Duodenal mucosa (tissue), 2 donors: Measurements from ENCODE around the gene IER2.

Experiments used
- H3K27ac ChIP-seq: one replicate; pipeline ENCODE4 v1.7.0; 2013; ENCODE audit warnings: low read depth, low read length
- H3K27me3 ChIP-seq, 2 donors: one replicate each; pipeline ENCODE4 v1.7.0; 2013; ENCODE audit warnings: low read length in 2 of 2, control low read depth in 1 of 2; ENCODE audit not compliant: insufficient read depth in 2 of 2, control insufficient read depth in 1 of 2
- H3K36me3 ChIP-seq, 2 donors: one replicate each; pipeline ENCODE4 v1.7.0; 2013; ENCODE audit warnings: low read length in 2 of 2, control low read depth in 1 of 2; ENCODE audit not compliant: insufficient read depth in 2 of 2, control insufficient read depth in 1 of 2
- H3K4me1 ChIP-seq, 2 donors: one replicate each; pipeline ENCODE4 v1.7.0; 2013; ENCODE audit warnings: low read length in 2 of 2, control low read depth in 1 of 2; ENCODE audit not compliant: insufficient read depth in 2 of 2, control insufficient read depth in 1 of 2
- H3K4me3 ChIP-seq, 2 donors: one replicate each; pipeline ENCODE4 v1.7.0; 2013; ENCODE audit warnings: low read length in 2 of 2, low read depth in 1 of 2
- H3K9ac ChIP-seq, 2 donors: one replicate each; pipeline ENCODE4 v1.7.0; 2013; ENCODE audit warnings: low read length in 2 of 2, low read depth in 1 of 2
- H3K9me3 ChIP-seq, 2 donors: one replicate each; pipeline ENCODE4 v1.7.0; 2013; ENCODE audit warnings: low read length in 2 of 2, control low read depth in 1 of 2; ENCODE audit not compliant: control insufficient read depth in 1 of 2

The IER2 gene

DNA sequence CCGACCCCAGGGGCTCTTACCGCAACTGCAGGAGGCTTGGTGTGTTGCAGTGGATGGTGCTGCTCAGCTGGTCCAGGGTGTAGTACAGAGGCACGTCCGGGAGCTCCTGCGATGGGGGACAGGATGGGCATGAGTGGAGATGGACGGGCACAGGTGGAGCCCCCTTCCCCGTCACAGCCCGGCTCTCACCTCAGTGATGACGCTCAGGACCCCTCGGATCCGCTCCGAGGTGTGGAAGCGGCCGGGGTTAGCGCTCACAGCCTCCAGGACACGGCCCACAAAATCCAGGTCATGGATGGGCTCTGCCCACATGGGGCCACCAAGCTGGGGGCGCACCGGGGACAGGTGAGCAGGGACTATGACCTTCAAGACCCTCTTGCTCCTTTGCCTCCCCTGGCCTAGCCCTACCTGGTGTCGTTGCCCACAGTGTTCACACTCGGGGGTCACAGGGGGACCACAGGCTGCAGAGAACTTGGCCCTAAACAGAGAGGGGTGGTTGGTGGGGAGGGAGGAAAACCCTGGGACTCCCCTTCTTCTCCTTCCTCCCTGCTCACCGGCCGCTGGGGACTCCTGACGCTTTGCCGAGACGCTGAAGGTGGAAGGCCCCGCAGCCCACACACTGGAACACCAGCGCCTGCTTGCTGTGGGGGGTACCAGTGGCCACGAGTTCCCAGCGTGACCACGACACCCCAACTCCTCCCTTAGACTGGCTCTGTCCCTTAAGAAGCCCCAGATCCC is 40.7 kb upstream of the IER2 start:
- Histone ChIP-seq H3K4me1 (no peaks in the 10 kb centered on the region), H3K27ac (no peak overlapping the region), H3K36me3 (peaks cover 0 to 30% of the 10 kb centered on the region in 2 donors)

DNA sequence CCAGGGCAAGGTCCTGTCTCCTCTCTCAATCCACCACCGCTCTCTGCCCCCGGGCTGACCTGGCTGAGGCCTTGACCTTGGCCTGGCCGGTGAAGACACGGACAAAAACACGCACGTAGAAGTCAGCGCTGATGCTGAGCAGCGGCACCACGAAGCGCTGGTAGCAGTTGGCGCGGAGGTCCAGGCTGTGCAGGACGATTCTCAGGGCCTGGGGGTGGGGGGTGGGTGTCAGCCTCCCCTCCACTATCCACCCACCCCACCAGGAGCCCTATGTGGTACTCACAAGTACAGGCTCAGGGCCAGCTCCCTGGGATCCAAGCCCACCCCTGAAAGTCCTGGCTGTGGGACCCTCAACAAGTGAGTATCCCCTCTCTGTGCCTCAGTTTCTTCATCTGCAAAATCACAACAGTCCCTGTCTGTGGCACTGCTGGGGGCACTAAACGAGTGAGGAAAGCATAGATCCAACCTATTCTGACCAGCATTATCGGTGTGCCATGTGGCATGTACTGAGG is 40.1 kb upstream of the IER2 start:
- Histone ChIP-seq H3K27ac (no peak overlapping the region), H3K27me3 (no peaks in the 10 kb centered on the region), H3K9ac (no peak overlapping the region), H3K9me3 (no peaks in the 10 kb centered on the region), H3K4me1 (no peaks in the 10 kb centered on the region), H3K36me3 (peaks cover 0 to 30% of the 10 kb centered on the region in 2 donors), H3K4me3 (no peak overlapping the region)

More for the DNA sequence above, 40.7 kb upstream of the IER2 start:
- H3K9ac ChIP-seq, result no peak overlapping the region
- no peaks in the 10 kb centered on the region for H3K9me3 ChIP-seq
- no peak overlapping the region for H3K4me3 ChIP-seq
- no peaks in the 10 kb centered on the region for H3K27me3 ChIP-seq

DNA sequence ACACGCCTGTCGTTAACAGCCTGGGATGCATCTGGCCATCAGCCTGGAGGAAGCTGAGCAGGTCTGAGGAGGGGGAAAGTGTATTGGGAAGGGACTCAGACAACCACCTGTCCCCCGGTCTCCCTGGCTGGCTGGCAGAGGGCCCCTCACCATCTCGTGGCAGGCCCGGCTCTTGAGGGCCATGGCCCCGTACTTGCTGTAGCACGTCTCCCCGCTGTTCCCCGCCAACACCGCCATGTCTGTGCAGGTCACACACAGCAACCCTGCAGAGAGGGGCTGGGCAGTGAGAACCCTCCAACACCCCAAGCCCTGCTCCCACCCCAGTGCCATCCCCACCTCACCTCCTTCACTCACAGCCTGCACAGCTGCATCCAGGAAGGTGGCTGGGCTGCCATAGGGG is 37.7 kb upstream of the IER2 start:
- Histone ChIP-seq H3K27me3 (no peaks in the 10 kb centered on the region), H3K9me3 (no peaks in the 10 kb centered on the region), H3K9ac (no peak overlapping the region), H3K27ac (no peak overlapping the region), H3K4me1 (peaks cover 8 to 16% of the 10 kb centered on the region in 2 donors), H3K36me3 (peaks cover 0 to 26% of the 10 kb centered on the region in 2 donors), H3K4me3 (no peak overlapping the region)

DNA sequence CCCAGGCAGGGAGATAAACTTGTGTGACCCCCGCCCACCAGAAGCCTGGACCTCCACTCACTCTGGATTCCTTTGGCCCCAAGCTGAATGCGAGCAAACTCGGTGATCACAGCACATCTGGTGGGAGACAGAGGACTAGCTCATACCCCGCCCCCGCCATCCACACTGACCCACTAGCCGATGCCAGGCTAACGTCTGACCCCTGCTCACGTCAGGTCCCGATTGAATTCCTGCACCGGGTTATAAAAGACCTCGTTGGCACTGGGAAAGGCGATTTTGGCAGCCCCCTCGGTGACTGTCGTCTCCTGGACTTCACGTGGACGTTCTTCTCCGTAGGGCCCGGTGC is 34.3 kb upstream of the IER2 start:
- no peaks in the 10 kb centered on the region for H3K9me3 ChIP-seq
- H3K9ac ChIP-seq, result peak overlapping the region; percentile 75 to 77
- peaks cover 27 to 37% of the 10 kb centered on the region in 2 donors for H3K4me1 ChIP-seq
- H3K27me3 ChIP-seq, result no peaks in the 10 kb centered on the region
- H3K4me3 ChIP-seq, result peak overlapping the region; percentile 94 to 99
- H3K36me3 ChIP-seq, result peaks cover 0 to 7% of the 10 kb centered on the region in 2 donors
- H3K27ac ChIP-seq, result no peak overlapping the region

DNA sequence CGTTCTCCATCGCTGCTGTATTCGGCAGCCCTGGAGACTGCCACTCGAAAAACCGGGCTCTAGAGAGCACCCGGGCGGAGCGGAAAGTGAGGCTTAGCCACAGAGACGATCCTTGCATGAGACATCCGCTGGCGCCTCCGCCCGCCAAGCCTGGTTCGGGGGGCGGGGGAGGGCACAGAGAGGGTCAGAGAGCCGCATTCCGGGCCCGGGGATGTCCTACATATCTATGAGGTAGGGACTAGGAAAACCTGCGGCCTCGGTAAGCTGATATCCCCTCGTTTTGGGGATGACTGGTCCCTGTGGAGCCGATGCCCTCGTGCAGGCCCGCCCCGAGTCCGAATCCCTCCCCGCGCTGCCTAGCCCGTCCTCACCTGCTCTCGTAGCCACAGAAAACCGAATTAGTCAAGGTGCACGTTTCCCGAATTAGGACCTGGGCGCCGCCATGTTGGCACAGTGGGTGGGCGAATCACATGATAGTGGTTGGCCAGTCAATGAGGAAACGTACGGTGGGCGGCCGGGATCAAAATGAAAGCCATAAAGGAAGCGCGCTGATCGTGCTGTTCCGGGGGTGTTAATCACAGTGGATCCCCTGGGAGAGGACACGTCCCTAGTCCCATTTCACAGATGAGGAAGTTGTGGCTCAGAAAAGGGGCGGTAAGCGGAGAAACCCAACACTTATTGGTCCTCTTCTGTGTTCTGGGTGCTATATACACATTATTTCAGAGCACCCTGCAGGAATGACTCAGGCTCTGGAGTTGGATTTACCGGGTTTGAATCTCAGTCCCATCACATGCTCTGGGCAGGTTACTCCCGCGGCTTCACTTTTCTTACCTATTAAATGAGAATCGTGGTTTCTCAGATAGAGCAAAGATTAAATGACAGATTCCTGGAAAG is 33.7 kb upstream of the IER2 start, which contains the start of gene TRMT1:
TSS of gene TRMT1 (minus strand) at position 459 of the 894 bp plus-strand sequence. CDS start at position 118, 341 bp downstream.
- peak within 1 kb of the TSS; percentile 94 to 99 for H3K4me3 ChIP-seq
- no peaks in the 10 kb centered on the region for H3K27me3 ChIP-seq
- H3K9me3 ChIP-seq, result no peaks in the 10 kb centered on the region
- H3K4me1 ChIP-seq, result peaks cover 32 to 40% of the 10 kb centered on the region in 2 donors
- H3K36me3 ChIP-seq, result peaks cover 0 to 7% of the 10 kb centered on the region in 2 donors
- peak within 1 kb of the TSS; percentile 63 for H3K27ac ChIP-seq
- peak within 1 kb of the TSS; percentile 75 to 77 for H3K9ac ChIP-seq

DNA sequence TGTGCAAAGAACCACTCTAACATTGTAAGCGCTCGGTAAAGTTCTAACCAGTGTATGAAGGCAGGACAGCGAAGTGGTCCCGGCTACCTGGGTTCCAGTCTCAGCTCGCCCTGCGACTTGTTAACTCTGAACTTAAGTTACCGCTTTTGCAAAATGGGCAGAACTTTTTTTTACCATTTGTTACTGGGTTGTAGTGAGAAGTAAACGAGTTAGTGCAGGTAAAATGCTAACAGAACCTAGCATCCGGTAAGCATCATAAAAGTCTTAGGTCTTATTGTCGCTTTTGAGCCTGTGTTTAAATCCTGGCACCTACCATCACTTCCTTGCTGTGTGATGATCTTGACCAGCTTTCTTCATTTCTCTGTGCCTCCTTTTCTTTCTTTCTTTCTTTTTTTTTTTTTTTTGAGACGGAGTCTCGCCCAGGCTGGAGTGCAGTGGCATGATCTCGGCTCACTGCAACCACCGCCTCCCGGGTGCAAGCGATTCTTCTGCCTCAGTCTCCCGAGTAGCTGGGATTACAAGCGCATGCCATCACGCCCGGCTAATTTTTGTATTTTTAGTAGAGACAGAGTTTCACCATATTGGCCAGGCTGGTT is 32.9 kb upstream of the IER2 start:
- Histone ChIP-seq H3K4me1 (peaks cover 39 to 47% of the 10 kb centered on the region in 2 donors), H3K27ac (no peak overlapping the region), H3K27me3 (no peaks in the 10 kb centered on the region), H3K9me3 (no peaks in the 10 kb centered on the region), H3K9ac (peak overlapping the region; percentile 69 to 75), H3K4me3 (peak overlapping the region; percentile 94 to 99), H3K36me3 (peaks cover 0 to 9% of the 10 kb centered on the region in 2 donors)

DNA sequence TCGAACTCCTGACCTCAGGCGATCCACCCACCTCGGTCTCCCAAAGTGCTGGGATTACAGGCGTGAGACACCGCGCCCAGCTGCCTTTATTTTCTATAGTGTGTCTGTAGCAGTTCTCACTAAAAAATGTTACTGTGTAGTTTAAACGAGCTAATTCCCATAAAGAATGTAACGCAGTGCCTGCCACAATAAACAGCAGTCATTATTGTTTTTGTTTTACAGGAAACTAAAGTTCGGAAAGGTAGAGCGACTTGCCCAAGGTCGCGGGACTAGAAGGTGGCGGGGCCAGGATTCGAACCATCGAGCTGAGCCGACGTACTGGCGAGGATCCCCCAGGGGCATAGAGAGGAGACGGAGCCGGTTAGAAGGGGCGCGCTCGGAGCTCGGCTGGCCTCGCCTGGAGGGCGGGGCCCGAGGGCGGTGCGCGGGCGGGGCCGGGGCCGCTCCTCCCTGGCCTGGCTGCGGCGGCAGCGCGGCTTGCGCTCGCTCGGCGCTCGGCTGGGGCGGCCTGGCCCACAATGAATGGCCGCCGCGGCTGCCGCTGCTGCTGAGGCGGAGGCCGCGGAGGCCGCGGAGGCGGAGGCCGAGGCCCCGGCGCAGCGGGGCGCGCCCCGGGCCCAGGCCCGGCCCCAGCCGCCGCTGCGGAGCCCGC is 32.3 kb upstream of the IER2 start, which contains the start of gene NACC1:
TSS of gene NACC1 (plus strand) at position 493 of the 652 bp plus-strand sequence. CDS start 16,944 bp downstream, outside the sequence.
- H3K9ac ChIP-seq, result peak within 1 kb of the TSS; percentile 72 to 75
- H3K4me1 ChIP-seq, result peaks cover 41 to 47% of the 10 kb centered on the region in 2 donors
- peak within 1 kb of the TSS; percentile 20 for H3K27ac ChIP-seq
- peaks cover 0 to 3% of the 10 kb centered on the region in 2 donors for H3K36me3 ChIP-seq
- peak within 1 kb of the TSS; percentile 94 to 99 for H3K4me3 ChIP-seq
- no peaks in the 10 kb centered on the region for H3K27me3 ChIP-seq
- no peaks in the 10 kb centered on the region for H3K9me3 ChIP-seq

DNA sequence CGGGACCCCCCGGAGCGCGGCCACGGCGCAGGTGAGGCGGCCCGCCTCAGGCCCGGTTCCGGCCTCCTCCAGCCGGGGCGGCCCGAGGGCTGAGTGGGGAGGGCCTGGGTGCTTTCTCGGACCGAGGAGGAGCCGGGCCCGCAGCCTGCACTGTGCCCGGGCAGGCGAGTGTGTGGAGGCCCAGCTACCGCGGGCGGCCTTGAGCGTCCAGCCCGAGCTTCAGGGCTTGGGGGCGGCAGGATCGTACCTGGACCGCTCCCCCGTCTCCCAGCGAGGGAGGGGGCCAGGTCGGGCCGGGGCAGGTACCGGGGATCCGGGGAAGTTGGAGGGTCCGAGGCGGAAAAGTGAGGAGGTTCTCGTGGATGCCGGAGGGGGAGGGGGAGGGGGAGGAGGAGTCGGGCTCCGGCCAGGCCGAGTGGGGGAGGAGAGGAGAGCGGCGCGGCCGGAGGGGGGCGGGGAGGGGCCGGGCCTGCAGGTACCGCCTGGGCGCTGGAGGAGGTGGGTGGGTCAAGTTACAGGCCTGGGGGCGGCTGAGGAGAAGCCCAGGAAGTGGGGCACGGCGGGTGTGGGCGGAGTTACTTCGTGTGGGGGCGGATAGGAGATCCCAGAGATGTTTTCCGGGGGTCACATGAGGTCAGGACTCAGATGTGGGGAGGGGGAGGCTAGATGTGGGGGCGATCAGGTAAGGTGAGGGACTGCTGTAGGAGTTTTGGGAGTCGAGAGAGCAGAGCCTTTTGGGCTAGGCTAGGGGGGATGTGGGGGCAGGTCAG is 31.6 kb upstream of the IER2 start:
- H3K9ac ChIP-seq, result peak overlapping the region; percentile 56 to 72
- H3K4me1 ChIP-seq, result peaks cover 41 to 47% of the 10 kb centered on the region in 2 donors
- peak overlapping the region; percentile 20 for H3K27ac ChIP-seq
- no peaks in the 10 kb centered on the region for H3K27me3 ChIP-seq
- peaks cover 0 to 4% of the 10 kb centered on the region in 2 donors for H3K36me3 ChIP-seq
- H3K4me3 ChIP-seq, result peak overlapping the region; percentile 65 to 80
- no peaks in the 10 kb centered on the region for H3K9me3 ChIP-seq

DNA sequence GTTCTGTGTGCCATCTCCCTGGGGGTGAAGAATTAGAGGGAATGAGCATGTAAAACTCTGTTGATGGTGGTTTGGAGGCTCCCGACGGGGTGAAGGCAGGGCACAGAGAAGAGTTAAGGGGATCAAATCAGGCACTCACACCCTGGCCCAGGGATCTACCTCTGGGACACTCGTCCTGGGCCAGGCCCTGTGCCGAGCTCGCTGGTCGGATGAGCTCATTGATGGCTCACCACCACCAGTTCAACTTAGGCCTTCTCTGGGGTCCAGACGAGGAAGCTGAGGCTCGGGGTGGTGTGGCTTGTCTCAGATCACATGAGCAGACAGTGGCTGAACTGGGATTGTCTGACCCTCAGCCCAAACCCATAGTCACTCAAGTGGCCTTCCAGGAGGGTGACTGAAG is 30.6 kb upstream of the IER2 start:
- Histone ChIP-seq H3K4me3 (peak overlapping the region; percentile 65 to 80), H3K27ac (no peak overlapping the region), H3K27me3 (no peaks in the 10 kb centered on the region), H3K36me3 (peaks cover 0 to 7% of the 10 kb centered on the region in 2 donors), H3K9me3 (no peaks in the 10 kb centered on the region), H3K4me1 (peaks cover 41 to 47% of the 10 kb centered on the region in 2 donors), H3K9ac (peak overlapping the region; percentile 48 to 56)
